Common myeloid progenitor, CD34-positive (primary cell): Measurements from ENCODE around the gene CDH22.

ENCODE experiments used
- CTCF ChIA-PET: fragments of 350-600 bp; sonication (Branson Sonifier 250); formaldehyde crosslinking; loops from one replicate; lab custom pipeline; 2021; ENCODE audit warnings: antibody characterized with exemption; lab: Charles Lee
- POLR2A ChIA-PET: fragments of 350-600 bp; sonication (Branson Sonifier 250); formaldehyde crosslinking; loops from one replicate; lab custom pipeline; 2021; ENCODE audit warnings: antibody characterized with exemption; lab: Charles Lee
- DNase-seq, 3 donors: peaks; one replicate each; pipeline versions ENCODE4 v3.0.0 to v3.0.0-alpha.2; 2013
- H3K27ac ChIP-seq, 2 experiments: 1 replicate in 1 of 2; 2 replicates in 1 of 2; pipeline ENCODE4 v1.7.0; 2013; ENCODE audit warnings: inconsistent platforms in 2 of 2, low read length in 2 of 2, mild to moderate bottlenecking in 2 of 2, low read depth in 1 of 2, moderate library complexity in 1 of 2; ENCODE audit not compliant: severe bottlenecking in 2 of 2, insufficient read depth in 1 of 2, poor library complexity in 1 of 2
- H3K27me3 ChIP-seq, 5 experiments: replicated peaks in 2 of 5; 1 replicate in 3 of 5; 2 replicates in 2 of 5; pipeline versions ENCODE4 v1.6.1 to v1.7.0; 2013; ENCODE audit warnings: low read length in 4 of 5, mild to moderate bottlenecking in 2 of 5, moderate library complexity in 2 of 5, inconsistent platforms in 1 of 5; ENCODE audit not compliant: insufficient read depth in 5 of 5, control insufficient read depth in 4 of 5
- H3K36me3 ChIP-seq, 4 experiments: 1 replicate in 2 of 4; 2 replicates in 2 of 4; pipeline versions ENCODE4 v1.6.1 to v1.7.0; 2013; ENCODE audit warnings: low read length in 3 of 4, control low read depth in 1 of 4, mild to moderate bottlenecking in 1 of 4; ENCODE audit not compliant: control insufficient read depth in 4 of 4, insufficient read depth in 4 of 4
- H3K4me1 ChIP-seq, 4 experiments: 1 replicate in 3 of 4; 2 replicates in 1 of 4; pipeline versions ENCODE4 v1.6.1 to v1.7.1; 2013; ENCODE audit warnings: low read length in 3 of 4, mild to moderate bottlenecking in 3 of 4, control low read depth in 1 of 4, inconsistent platforms in 1 of 4, moderate library complexity in 1 of 4; ENCODE audit not compliant: control insufficient read depth in 4 of 4, insufficient read depth in 4 of 4; ENCODE audit errors: control extremely low read depth in 1 of 4
- H3K4me3 ChIP-seq, 7 experiments: 1 replicate in 4 of 7; 2 replicates in 3 of 7; pipeline versions ENCODE4 v1.5.1 to v1.7.0; 2013; ENCODE audit warnings: mild to moderate bottlenecking in 7 of 7, low read length in 6 of 7, moderate library complexity in 6 of 7, inconsistent platforms in 2 of 7, low read depth in 2 of 7, control low read depth in 1 of 7; ENCODE audit not compliant: insufficient read depth in 4 of 7, control insufficient read depth in 1 of 7; ENCODE audit errors: extremely low read depth in 1 of 7
- H3K9me3 ChIP-seq, 5 experiments: 1 replicate in 4 of 5; 2 replicates in 1 of 5; pipeline versions ENCODE4 v1.6.1 to v1.7.1; 2013; ENCODE audit warnings: low read length in 4 of 5, mild to moderate bottlenecking in 2 of 5, inconsistent platforms in 1 of 5, low read depth in 1 of 5, moderate library complexity in 1 of 5; ENCODE audit not compliant: control insufficient read depth in 4 of 5, insufficient read depth in 2 of 5; ENCODE audit errors: control extremely low read depth in 1 of 5
- WGBS: methylation state at CpG from one replicate; pipeline ENCODE4 v1.1.5; 2013; ENCODE audit not compliant: insufficient coverage; 5-methylcytosine and 5-hydroxymethylcytosine counted together

The CDH22 gene

DNA sequence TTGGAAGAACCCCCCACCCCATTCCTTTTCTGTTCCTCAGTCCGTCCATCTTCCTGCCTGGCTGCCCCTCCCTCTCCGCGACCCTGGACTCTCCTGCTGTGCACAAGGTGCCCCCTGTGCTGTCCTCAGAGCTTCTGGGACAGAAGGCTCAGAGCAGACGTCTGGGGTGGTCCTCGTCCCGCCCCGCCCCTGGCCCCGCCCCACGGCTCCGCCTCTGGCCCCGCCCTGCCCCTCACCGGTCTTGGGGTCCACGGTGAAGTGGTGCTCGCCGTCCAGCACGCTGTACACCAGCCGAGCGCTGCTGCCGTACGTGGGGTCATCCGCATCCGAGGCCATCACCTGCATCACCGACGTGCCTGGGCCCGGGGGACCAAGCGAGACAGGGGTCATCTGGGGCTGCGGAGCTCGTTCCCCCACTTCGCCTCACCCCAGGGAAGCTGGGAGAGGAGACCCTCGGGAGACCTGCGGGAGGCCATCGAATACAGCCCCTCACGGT is 81.0 kb downstream of the CDH22 start:
- H3K27ac ChIP-seq: no peak overlapping the region

DNA sequence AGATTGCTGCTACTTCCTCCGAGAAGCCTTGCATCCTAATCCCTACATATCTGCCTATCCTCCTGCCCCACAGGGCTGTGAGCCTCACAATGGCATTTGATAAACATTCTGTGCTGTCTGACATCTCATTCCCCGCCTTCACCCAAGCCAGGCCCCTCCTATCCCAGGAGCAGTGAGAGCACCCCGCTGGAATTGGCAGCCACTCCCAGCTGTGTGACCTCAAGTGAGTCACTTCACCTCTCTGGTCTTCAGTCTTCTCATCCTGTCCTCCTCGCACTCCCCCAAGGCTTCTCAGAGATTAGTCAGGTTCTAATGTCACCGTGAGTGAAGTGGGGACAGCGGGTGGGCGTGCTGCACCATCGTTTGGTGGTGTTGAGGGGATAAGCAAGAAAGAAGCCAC is 81.7 kb downstream of the CDH22 start:
- CTCF ChIA-PET: interaction anchor here (0.9 to 2.0 kb wide), 2 partner anchors 13 to 23 kb away, joined by 3 to 5 read pairs; no protein-coding TSS in a partner anchor
- H3K27me3 ChIP-seq: peaks cover 0 to 41% (median 5%) of the 10 kb centered on the region in 5 experiments

More for the DNA sequence above, 81.0 kb downstream of the CDH22 start:
- POLR2A ChIA-PET: no interaction called here
- DNase-seq: no peak
- Histone ChIP-seq H3K36me3 (no peaks in the 10 kb centered on the region), H3K9me3 (peaks cover 0 to 4% (median 0%) of the 10 kb centered on the region in 5 experiments), H3K27me3 (peaks cover 0 to 46% (median 5%) of the 10 kb centered on the region in 5 experiments), H3K4me3 (no peak overlapping the region), H3K4me1 (no peaks in the 10 kb centered on the region)
- WGBS: 57% methylated on average over 17 of the region's 33 CpGs
- CTCF ChIA-PET: interaction anchor here (2.0 kb wide), 1 partner anchor 23 kb away, joined by 5 read pairs; no protein-coding TSS in a partner anchor

DNA sequence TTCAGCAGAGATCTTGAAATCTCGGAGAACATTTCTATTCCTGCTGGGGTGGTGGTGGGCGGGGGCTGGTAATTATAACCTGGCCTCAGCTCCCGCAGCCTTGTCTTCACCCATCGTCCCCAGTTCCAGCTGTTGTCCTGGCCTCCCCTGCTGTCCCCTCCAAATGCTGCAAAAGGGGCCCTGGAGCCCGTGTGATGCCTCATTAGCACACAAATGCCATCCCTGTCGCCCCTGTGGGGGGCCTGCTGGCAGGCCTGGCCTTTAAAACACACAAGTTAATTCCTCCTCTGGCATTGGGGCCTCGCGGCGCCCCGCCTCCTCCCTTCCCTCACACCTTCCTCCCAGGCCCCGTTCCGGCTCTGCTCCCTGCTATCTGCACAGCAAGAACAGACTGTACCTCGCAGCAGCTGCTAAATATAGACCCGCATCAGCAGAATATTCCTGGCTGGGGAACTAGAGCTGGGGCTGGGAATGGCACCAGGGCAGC is 85.7 kb downstream of the CDH22 start:
- ChIA-PET POLR2A (no interaction called here), CTCF (no interaction called here)
- H3K9me3 ChIP-seq: peaks cover 0 to 2% (median 0%) of the 10 kb centered on the region in 5 experiments
- H3K4me1 ChIP-seq: no peaks in the 10 kb centered on the region
- no peaks in the 10 kb centered on the region for H3K36me3 ChIP-seq
- WGBS: 78% methylated on average over 6 of the region's 14 CpGs
- DNase-seq: no peak
- H3K27ac ChIP-seq: no peak overlapping the region
- H3K4me3 ChIP-seq: no peak overlapping the region
- H3K27me3 ChIP-seq: peaks cover 0 to 29% (median 5%) of the 10 kb centered on the region in 5 experiments

More for the DNA sequence above, 81.7 kb downstream of the CDH22 start:
- H3K4me3 ChIP-seq: no peak overlapping the region
- H3K27ac ChIP-seq: no peak overlapping the region
- no peak for DNase-seq
- 59% methylated on average over 6 of the region's 8 CpGs for WGBS
- no peaks in the 10 kb centered on the region for H3K4me1 ChIP-seq
- H3K36me3 ChIP-seq: no peaks in the 10 kb centered on the region
- POLR2A ChIA-PET: no interaction called here
- H3K9me3 ChIP-seq: peaks cover 0 to 4% (median 0%) of the 10 kb centered on the region in 5 experiments

DNA sequence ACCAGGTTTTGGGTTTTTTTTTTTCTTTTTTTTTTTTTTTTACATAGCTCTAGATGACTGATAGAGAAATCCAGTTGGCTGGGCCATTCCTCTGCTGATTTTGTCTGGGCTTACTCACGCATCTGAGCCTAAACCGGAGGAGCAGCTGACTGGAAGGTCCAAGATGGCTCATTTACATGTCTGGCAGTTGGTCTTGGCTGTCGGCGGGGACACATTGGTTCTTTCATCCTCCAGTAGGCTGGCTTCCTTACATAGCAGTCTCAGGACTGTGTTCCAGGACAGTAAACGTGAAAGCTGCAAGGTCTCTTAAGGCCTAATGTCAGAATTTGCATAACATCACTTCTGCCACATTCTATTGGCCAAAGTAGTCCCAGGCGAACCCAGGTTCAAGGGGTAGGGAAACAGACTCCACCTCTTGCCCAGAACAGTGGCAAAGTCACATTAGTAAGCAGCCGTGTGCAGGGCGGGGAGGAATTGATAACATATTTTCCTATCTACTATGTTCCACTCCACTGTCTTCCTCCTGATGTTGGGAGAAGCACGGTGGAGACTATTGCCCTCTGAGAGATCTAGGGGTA is 87.0 kb downstream of the CDH22 start:
- Histone ChIP-seq H3K9me3 (no peaks in the 10 kb centered on the region), H3K27ac (no peak overlapping the region), H3K36me3 (no peaks in the 10 kb centered on the region), H3K27me3 (peaks cover 0 to 18% (median 5%) of the 10 kb centered on the region in 5 experiments), H3K4me1 (no peaks in the 10 kb centered on the region), H3K4me3 (no peak overlapping the region)
- ChIA-PET CTCF (no interaction called here), POLR2A (no interaction called here)
- no peak for DNase-seq
- 96% methylated on average over 8 of the region's 9 CpGs for WGBS

DNA sequence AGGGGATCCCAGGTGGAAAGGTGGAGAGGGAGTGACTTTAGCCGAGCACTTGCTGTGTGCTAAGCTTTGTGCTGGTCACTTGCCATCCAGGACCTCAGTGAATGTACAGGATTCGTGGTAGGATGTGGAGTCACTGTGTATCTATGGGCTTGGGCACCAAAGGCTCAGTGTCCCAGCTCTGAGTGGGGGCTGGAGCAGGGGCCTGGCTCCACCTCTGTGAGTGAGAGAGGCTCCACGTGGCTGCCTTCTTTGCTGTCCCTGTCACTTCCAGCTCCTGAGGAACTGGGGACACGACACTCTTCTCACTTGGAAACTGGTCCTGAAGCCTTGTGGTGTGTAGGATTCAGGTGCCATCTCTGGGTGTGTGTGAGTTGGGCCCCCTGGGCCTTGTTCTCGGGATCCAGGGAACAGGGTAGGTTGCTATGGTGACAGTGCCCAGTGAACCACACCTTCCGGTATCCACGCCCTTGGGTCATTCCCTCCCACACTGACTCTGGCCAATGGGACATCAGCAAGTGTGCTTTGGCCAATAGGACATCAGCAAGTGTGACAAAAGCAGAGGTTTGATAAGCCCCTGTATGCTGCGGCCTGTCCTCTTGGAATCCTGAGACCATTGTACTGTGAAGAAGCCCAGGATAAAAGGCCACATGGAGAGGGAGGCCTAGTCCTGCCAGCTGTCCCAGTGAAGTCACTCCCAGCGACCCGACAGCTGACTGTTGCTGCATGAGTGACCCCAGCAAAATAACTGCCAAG is 87.7 kb downstream of the CDH22 start:
- WGBS: 92% methylated on average over 6 of the region's 10 CpGs
- ChIA-PET POLR2A (no interaction called here), CTCF (no interaction called here)
- H3K27ac ChIP-seq: no peak overlapping the region
- peaks cover 0 to 15% (median 5%) of the 10 kb centered on the region in 5 experiments for H3K27me3 ChIP-seq
- no peaks in the 10 kb centered on the region for H3K36me3 ChIP-seq
- no peak overlapping the region for H3K4me3 ChIP-seq
- no peaks in the 10 kb centered on the region for H3K4me1 ChIP-seq
- DNase-seq: no peak
- H3K9me3 ChIP-seq: no peaks in the 10 kb centered on the region

DNA sequence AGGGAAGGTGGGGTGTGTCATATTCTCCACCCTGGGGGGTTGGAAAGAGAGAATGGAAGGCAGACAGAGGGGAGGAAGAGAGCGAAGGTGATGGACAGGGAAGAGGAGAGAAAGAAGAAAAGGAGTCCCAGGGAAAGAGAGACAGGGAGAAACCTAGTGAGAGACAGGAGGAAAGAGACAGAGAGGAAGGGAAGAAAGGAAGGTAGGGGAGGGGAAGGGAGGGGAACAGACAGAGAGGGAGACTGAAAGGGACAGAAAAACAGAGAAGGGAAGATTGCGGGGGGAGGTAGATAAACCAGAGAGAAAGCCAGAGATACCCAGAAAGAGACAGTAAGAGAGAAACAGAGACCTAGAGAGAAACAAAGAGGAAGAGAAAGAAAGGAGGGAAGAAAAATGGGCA is 88.4 kb downstream of the CDH22 start:
- Histone ChIP-seq H3K27me3 (peaks cover 0 to 11% (median 5%) of the 10 kb centered on the region in 5 experiments), H3K36me3 (no peaks in the 10 kb centered on the region), H3K27ac (no peak overlapping the region), H3K9me3 (no peaks in the 10 kb centered on the region), H3K4me3 (no peak overlapping the region), H3K4me1 (no peaks in the 10 kb centered on the region)
- DNase-seq: no peak
- POLR2A ChIA-PET: no interaction called here
- CTCF ChIA-PET: no interaction called here
- 86% methylated on average over 2 of the region's 2 CpGs for WGBS

DNA sequence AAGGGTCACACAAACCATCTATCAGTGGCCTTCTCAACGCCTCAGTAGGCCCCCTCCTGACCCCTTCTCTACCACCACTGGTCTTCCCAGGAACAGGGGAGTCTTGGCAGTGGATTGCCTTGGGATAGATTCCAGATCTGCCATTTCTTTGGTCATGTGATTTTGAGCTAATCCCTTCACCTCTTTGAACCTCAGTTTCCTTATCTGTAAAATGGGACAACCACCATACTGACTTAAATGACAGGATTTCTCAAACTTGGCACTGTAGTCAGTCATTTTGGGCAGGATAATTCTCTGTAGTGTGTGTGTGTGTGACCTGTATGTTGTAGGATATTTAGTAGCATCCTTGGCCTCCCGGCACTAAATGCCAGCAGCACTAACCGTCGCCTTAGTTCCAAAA is 89.1 kb downstream of the CDH22 start:
- Histone ChIP-seq H3K27me3 (peaks cover 0 to 6% (median under 1%) of the 10 kb centered on the region in 5 experiments), H3K36me3 (no peaks in the 10 kb centered on the region), H3K9me3 (no peaks in the 10 kb centered on the region), H3K4me1 (no peaks in the 10 kb centered on the region), H3K27ac (no peak overlapping the region), H3K4me3 (no peak overlapping the region)
- no peak for DNase-seq
- WGBS: 100% methylated on average over 2 of the region's 4 CpGs
- ChIA-PET POLR2A (no interaction called here), CTCF (no interaction called here)
